Esophagus squamous epithelium (tissue), 5 donors: ENCODE measurements around the gene NQO2. TPM values are rescaled to one million over a fixed set of nuclear protein-coding genes. Genes with fewer than 3 reads are reported as not detected.

Source experiments
- DNase-seq: peaks from one replicate; lab custom pipeline; 2025; lab: John Stamatoyannopoulos, UW
- H3K27ac ChIP-seq, 4 donors: fragments of 200-600 bp; sonication (generic); one replicate each; pipeline ENCODE4 v1.5.1; 2016 to 2019; ENCODE audit warnings: mild to moderate bottlenecking in 1 of 4
- H3K27me3 ChIP-seq, 4 donors: fragments of 200-600 bp; sonication (generic); 1 replicate in 3 of 4; 2 replicates in 1 of 4; pipeline versions ENCODE4 v1.5.1 to v1.6.0; 2017 to 2021; ENCODE audit warnings: antibody characterized with exemption in 1 of 4
- H3K36me3 ChIP-seq, 3 donors: fragments of 200-600 bp; sonication (generic); one replicate each; pipeline ENCODE4 v1.5.1; 2016 to 2019
- H3K4me1 ChIP-seq, 3 donors: fragments of 200-600 bp; sonication (generic); one replicate each; pipeline ENCODE4 v1.5.1; 2017 to 2019
- H3K4me3 ChIP-seq, 4 donors: fragments of 200-600 bp; sonication (generic); 1 replicate in 3 of 4; 2 replicates in 1 of 4; pipeline ENCODE4 v1.5.1; 2016 to 2019; ENCODE audit warnings: mild to moderate bottlenecking in 2 of 4, moderate library complexity in 1 of 4
- H3K9me3 ChIP-seq, 3 donors: fragments of 200-600 bp; sonication (generic); one replicate each; pipeline ENCODE4 v1.5.1; 2016 to 2019
- CTCF ChIP-seq, 6 experiments: fragments of 450-650 bp in 4 of 6; fragments of 200-600 bp in 2 of 6; sonication (generic) in 2 of 6; IDR thresholded peaks; one replicate each; pipeline ENCODE4 v1.5.1; 2016 to 2019; ENCODE audit warnings: antibody characterized with exemption in 6 of 6, mild to moderate bottlenecking in 4 of 6, moderate library complexity in 4 of 6
- POLR2A ChIP-seq, 4 donors: fragments of 450-650 bp; IDR thresholded peaks; one replicate each; pipeline ENCODE4 v1.6.1; 2017; ENCODE audit warnings: antibody characterized with exemption in 4 of 4, mild to moderate bottlenecking in 4 of 4, moderate library complexity in 3 of 4
- WGBS, 2 donors: methylation state at CpG; one replicate each; pipeline ENCODE4 v1.1.5; 2018; 5-methylcytosine and 5-hydroxymethylcytosine counted together
- intact Hi-C: fragments of 100-400 bp; cut with DNase I; formaldehyde crosslinking; loops from one replicate; pipeline ENCODE4 v1.15.0; 2022
- total RNA-seq, 4 donors: library from RNA; depleted of rRNA; stranded (reverse); fragments of >200 nt; gene quantifications; one replicate each; pipeline ENCODE4 v1.1.0, GENCODE V29; 2016
- donor health status: DM: yes; HTN: yes; CAD: no.

Gene NQO2
- total RNA-seq, 4 donors from 2014 or later: 18.7 to 38.3 (median 26.5) TPM

GRCh38 chr6:2990248-2990931 is 9.3 kb upstream of the NQO2 start:
- Histone ChIP-seq H3K36me3 (no peaks in the 10 kb centered on the region), H3K9me3 (no peaks in the 10 kb centered on the region), H3K4me3 (peak overlapping the region; percentile 85 to 94 (median 90)), H3K27ac (peak overlapping the region; percentile 98 to 99 (median 98)), H3K4me1 (peaks cover 12 to 46% (median 29%) of the 10 kb centered on the region in 3 donors), H3K27me3 (no peaks in the 10 kb centered on the region)
- intact Hi-C loops: no loop called here
- no peak for DNase-seq
- 6 to 8% methylated on average over 19 of the region's 19 CpGs for WGBS, 2 donors
- TF ChIP-seq POLR2A (IDR thresholded peaks at IDR 0.05) (no peak), CTCF (IDR thresholded peaks at IDR 0.05) (no peak)

DNA sequence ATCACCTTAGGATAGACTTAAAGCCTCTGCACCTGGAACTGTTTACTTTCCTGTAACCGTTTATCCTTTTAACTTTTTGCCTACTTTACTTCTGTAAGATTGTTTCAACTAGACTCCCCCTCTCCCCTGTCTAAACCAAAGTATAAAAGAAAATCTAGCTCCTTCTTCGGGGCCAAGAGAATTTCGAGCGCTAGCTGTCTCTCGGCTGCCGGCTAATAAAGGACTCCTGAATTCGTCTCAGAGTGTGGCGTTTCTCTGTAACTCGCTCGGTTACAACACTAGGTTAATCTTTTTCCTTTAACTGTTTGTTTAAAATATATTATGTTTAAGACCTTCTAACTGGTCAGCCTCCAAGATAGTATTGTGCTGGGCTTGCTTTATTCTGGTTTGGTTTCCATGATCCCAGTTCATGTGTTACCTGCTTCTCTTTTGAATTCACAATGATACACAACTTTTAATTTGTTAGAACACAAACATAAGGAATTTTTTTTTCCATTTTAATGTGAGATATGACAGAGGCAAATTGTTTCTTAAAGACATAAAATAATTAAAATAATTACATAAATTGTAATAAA is 8.7 kb upstream of the NQO2 start:
- H3K4me3 ChIP-seq: peak overlapping the region; percentile 85 to 94 (median 90)
- intact Hi-C loops: no loop called here
- WGBS, 2 donors: 10% methylated on average over 10 of the region's 10 CpGs

DNA sequence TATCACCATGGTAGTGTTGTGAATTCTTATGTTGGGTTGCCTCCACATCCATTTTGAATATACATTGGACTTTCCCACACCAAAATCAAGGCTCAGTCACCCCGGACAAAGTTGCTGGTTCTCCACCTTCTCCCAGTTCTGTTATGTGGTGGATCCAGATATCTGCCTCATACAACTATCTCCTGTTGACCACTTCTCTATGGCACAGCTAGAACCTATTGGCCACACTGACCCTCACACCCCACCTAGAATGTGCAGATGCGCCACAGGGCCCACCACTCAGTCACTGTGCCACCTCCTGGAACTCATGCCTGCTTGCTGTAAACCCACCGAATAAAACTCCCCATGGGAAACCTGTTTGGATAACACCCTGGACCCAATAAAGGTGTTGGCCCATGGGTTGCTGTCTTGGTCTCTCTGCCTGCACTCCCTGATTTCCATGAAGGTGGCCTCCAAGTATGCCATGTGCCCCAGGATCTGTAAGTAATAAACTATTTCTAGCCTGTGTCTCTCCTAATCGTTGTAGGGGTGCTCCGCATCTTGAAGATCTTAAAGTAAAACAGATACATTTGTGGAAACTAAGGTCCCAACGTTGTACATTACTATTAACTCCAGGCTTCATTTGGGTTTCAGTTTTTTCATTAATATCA is 7.2 kb upstream of the NQO2 start:
- 91 to 92% methylated on average over 5 of the region's 6 CpGs for WGBS, 2 donors

More for the DNA sequence above, 8.7 kb upstream of the NQO2 start:
- Histone ChIP-seq H3K27ac (peak overlapping the region; percentile 98 to 99 (median 98)), H3K27me3 (no peaks in the 10 kb centered on the region), H3K36me3 (no peaks in the 10 kb centered on the region), H3K4me1 (peaks cover 12 to 39% (median 29%) of the 10 kb centered on the region in 3 donors), H3K9me3 (no peaks in the 10 kb centered on the region)
- TF ChIP-seq CTCF (IDR thresholded peaks at IDR 0.05) (no peak), POLR2A (IDR thresholded peaks at IDR 0.05) (no peak)
- DNase-seq: no peak

DNA sequence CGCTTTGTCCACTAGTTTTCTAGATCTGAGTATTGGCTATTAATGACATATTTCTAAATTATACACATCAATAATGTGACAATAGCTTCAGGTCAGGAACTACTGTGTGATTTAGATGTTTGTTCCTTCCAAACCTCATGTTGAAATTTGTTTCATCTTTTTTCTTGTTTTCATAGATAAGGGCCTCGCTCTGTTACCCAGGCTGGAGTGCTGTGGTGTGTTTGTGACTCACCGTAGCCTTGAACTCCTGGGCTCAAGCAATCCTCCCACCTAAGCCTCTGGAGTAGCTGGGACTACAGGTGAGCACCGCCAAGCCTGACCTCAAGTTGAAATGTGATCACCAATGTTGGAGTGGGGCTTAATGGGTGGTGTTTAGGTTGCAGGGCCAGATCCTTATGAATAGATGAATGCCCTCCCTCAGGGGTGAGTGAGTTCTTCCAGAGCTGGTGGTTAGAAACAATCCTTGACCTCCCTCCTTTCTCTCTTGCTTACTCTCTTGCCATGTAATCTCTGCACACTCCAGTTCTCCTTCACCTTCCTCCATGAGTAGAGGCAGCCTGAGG is 5.9 kb upstream of the NQO2 start:
- WGBS, 2 donors: 86 to 93% methylated on average over 4 of the region's 4 CpGs
- Histone ChIP-seq H3K9me3 (no peaks in the 10 kb centered on the region), H3K27ac (no peak overlapping the region), H3K27me3 (no peaks in the 10 kb centered on the region), H3K4me3 (no peak overlapping the region), H3K4me1 (peaks cover 4 to 20% (median 11%) of the 10 kb centered on the region in 3 donors), H3K36me3 (no peaks in the 10 kb centered on the region)
- DNase-seq: no peak
- TF ChIP-seq POLR2A (IDR thresholded peaks at IDR 0.05) (no peak), CTCF (IDR thresholded peaks at IDR 0.05) (no peak)
- intact Hi-C loops: no loop called here

More for the DNA sequence above, 7.2 kb upstream of the NQO2 start:
- Histone ChIP-seq H3K4me1 (peaks cover 1 to 25% (median 16%) of the 10 kb centered on the region in 3 donors), H3K4me3 (no peak overlapping the region), H3K27ac (no peak overlapping the region), H3K27me3 (no peaks in the 10 kb centered on the region), H3K9me3 (no peaks in the 10 kb centered on the region), H3K36me3 (no peaks in the 10 kb centered on the region)
- DNase-seq: no peak
- intact Hi-C loops: no loop called here
- no peak for TF ChIP-seq CTCF (IDR thresholded peaks at IDR 0.05)
- no peak for TF ChIP-seq POLR2A (IDR thresholded peaks at IDR 0.05)
